Naive thymus-derived CD4-positive, alpha-beta T cell (primary cell): ENCODE data around the gene KDSR. TPM values are rescaled to one million over a fixed set of nuclear protein-coding genes. Genes with fewer than 3 reads are reported as not detected.

Experiments
- ATAC-seq: fragments of 150-1000 bp; cut with Tn5 transposase; 2 replicates; pipeline ENCODE4 v1.10.0; 2021; ENCODE audit warnings: mild to moderate bottlenecking, moderate library complexity
- CTCF ChIA-PET: fragments of 350-600 bp; sonication (Branson Sonifier 250); formaldehyde crosslinking; loops from one replicate; lab custom pipeline; 2021; ENCODE audit warnings: antibody characterized with exemption; lab: Charles Lee
- POLR2A ChIA-PET: fragments of 350-600 bp; sonication (Branson Sonifier 250); formaldehyde crosslinking; loops from one replicate; lab custom pipeline; 2021; ENCODE audit warnings: antibody characterized with exemption, inconsistent platforms; lab: Charles Lee
- DNase-seq, 9 donors: peaks; one replicate each; pipeline versions ENCODE4 v3.0.0 to v3.0.0-alpha.2; 2020 to 2022; ENCODE audit warnings: mixed read lengths in 1 of 9
- H3K27ac ChIP-seq: one replicate; pipeline ENCODE4 v1.7.0; 2013; ENCODE audit warnings: mild to moderate bottlenecking, low read depth, low read length, moderate library complexity
- H3K27me3 ChIP-seq, 2 donors: one replicate each; pipeline ENCODE4 v1.7.0; 2013; ENCODE audit warnings: low read length in 2 of 2, mild to moderate bottlenecking in 2 of 2, moderate library complexity in 2 of 2; ENCODE audit not compliant: control insufficient read depth in 2 of 2, insufficient read depth in 2 of 2
- H3K36me3 ChIP-seq, 3 experiments: 1 replicate in 2 of 3; 2 replicates in 1 of 3; pipeline ENCODE4 v1.7.0; 2013; ENCODE audit warnings: low read length in 3 of 3, mild to moderate bottlenecking in 3 of 3, moderate library complexity in 1 of 3; ENCODE audit not compliant: insufficient read depth in 3 of 3, control insufficient read depth in 2 of 3
- H3K4me1 ChIP-seq, 2 donors: one replicate each; pipeline ENCODE4 v1.7.0; 2013; ENCODE audit warnings: low read length in 2 of 2, mild to moderate bottlenecking in 2 of 2, moderate library complexity in 1 of 2; ENCODE audit not compliant: control insufficient read depth in 2 of 2, insufficient read depth in 2 of 2
- H3K4me3 ChIP-seq: 2 replicates; pipeline ENCODE4 v1.7.0; 2013; ENCODE audit warnings: mild to moderate bottlenecking, low read length
- H3K9me3 ChIP-seq, 3 experiments: 1 replicate in 2 of 3; 2 replicates in 1 of 3; pipeline ENCODE4 v1.7.0; 2013; ENCODE audit warnings: low read length in 3 of 3; ENCODE audit not compliant: control insufficient read depth in 2 of 3
- H3K27ac Mint-ChIP-seq, 9 donors: one replicate each; pipeline ENCODE4 v1.8.0; 2020 to 2022; ENCODE audit warnings: mixed read lengths in 9 of 9, mild to moderate bottlenecking in 8 of 9, moderate library complexity in 5 of 9, inconsistent platforms in 2 of 9
- H3K27me3 Mint-ChIP-seq, 5 donors: one replicate each; pipeline ENCODE4 v1.8.0; 2021 to 2022; ENCODE audit warnings: mixed read lengths in 5 of 5, mild to moderate bottlenecking in 1 of 5
- H3K36me3 Mint-ChIP-seq, 5 donors: one replicate each; pipeline ENCODE4 v1.8.0; 2020 to 2022; ENCODE audit warnings: mixed read lengths in 5 of 5, mild to moderate bottlenecking in 3 of 5, inconsistent platforms in 1 of 5
- H3K4me1 Mint-ChIP-seq, 7 donors: one replicate each; pipeline ENCODE4 v1.8.0; 2020 to 2022; ENCODE audit warnings: mixed read lengths in 7 of 7, mild to moderate bottlenecking in 3 of 7, inconsistent platforms in 1 of 7
- H3K4me3 Mint-ChIP-seq, 10 donors: one replicate each; pipeline ENCODE4 v1.8.0; 2020 to 2022; ENCODE audit warnings: mild to moderate bottlenecking in 10 of 10, mixed read lengths in 10 of 10, moderate library complexity in 6 of 10, inconsistent platforms in 2 of 10
- H3K9me3 Mint-ChIP-seq, 11 donors: one replicate each; pipeline ENCODE4 v1.8.0; 2020 to 2022; ENCODE audit warnings: mixed read lengths in 11 of 11, mild to moderate bottlenecking in 4 of 11, inconsistent platforms in 1 of 11, moderate library complexity in 1 of 11
- intact Hi-C, 2 donors: fragments of 100-400 bp; cut with micrococcal nuclease; formaldehyde crosslinking; loops; one replicate each; pipeline ENCODE4 v1.15.1; 2023
- polyA plus RNA-seq, 2 donors: library from polyadenylated mRNA; unstranded; fragments of 300-500 nt; fragmentation: Illumina TruSeq; gene quantifications; one replicate each; pipeline ENCODE4 v1.2.3, GENCODE V29; 2021
- total RNA-seq, 6 experiments: library from RNA in 5 of 6; stranded (reverse) in 5 of 6; gene quantifications; 1 replicate in 5 of 6; 2 replicates in 1 of 6; pipeline ENCODE4 v1.2.3 and lab custom pipeline; 2021 to 2026

KDSR gene, protein sequence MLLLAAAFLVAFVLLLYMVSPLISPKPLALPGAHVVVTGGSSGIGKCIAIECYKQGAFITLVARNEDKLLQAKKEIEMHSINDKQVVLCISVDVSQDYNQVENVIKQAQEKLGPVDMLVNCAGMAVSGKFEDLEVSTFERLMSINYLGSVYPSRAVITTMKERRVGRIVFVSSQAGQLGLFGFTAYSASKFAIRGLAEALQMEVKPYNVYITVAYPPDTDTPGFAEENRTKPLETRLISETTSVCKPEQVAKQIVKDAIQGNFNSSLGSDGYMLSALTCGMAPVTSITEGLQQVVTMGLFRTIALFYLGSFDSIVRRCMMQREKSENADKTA
- 10 to 100 TPM; 24.4 to 57.9 (median 46.9) TPM for total RNA-seq
- 10 to 100 TPM; 58.3 to 62.4 TPM for polyA plus RNA-seq
- total RNA-seq (lab: John Stamatoyannopoulos, UW) = 20.3 reads per million, percentile 51 among the genes with 10 or more reads in this experiment

DNA sequence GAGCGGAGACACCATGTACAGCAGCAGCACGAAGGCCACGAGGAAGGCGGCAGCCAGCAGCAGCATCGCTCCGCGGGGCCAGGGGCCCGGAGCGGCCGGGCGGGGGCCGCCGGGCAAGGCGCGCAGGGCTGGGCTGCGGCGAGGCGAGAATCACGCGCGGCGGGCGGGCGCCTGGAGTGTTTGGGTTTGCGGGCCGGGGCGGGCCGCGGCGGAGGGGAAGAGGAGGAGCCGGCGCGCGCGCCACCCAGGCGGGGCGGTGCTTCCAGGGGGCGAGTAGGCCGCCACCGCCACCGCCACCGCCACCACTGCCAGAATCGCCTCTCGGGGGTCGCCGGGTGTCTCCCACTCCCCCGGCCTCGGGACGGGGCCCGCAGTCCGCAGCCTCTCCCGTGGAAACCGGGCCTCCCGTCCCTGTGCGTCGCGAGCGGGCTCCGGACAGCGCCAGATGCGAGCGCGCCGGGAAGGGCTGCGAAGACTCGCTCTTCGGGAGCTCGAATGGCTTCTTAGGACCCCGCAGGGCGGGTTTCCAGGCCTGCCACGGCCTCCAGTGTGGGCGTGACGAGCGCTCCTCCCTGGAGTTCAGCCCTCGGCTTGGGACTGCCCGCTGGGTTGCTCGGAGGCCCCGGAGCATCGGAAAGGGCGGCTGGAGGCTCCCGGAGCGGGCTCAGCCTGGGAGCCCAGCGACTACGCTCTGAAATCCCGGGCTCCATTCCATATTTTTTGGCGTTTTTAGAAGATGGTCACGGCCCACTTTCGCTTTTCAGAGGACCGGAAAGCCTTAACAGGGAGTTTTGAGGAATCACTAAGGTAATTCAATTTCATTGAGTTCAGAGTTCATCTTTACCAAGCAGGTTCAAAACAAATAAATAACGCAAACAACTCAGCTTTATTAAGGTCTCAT, at the start of gene KDSR:
Gene KDSR, minus strand, starts transcription at position 154 of the 901 bp plus-strand sequence. Its CDS starts 88 bp downstream, at position 66.
- Histone ChIP-seq H3K27me3 (no peaks in the 10 kb centered on the region), H3K27ac (peak within 1 kb of the TSS; percentile 77), H3K36me3 (peaks cover 0 to 8% (median 0%) of the 10 kb centered on the region in 3 experiments), H3K9me3 (no peaks in the 10 kb centered on the region), H3K4me3 (peak within 1 kb of the TSS; percentile 92), H3K4me1 (peaks cover 6 to 29% of the 10 kb centered on the region in 2 donors)
- H3K27ac Mint-ChIP-seq = peak within 1 kb of the TSS; percentile 84 to 92 (median 89)
- peaks cover 32 to 56% (median 41%) of the 10 kb centered on the region in 7 donors for H3K4me1 Mint-ChIP-seq
- POLR2A ChIA-PET = interaction anchor here (0.6 to 2.0 kb wide), 2 partner anchors 55 to 112 kb away, joined by 3 to 9 read pairs; partner anchors contain the start of gene VPS4B
- CTCF ChIA-PET = interaction anchor here (0.5 kb wide), 1 partner anchor 71 kb away, joined by 4 read pairs; no protein-coding TSS in a partner anchor
- intact Hi-C loops = loop anchor here (1.0 to 10.0 kb wide), 16 partner anchors 12 to 1473 kb away; partner anchors contain the start of genes BCL2 (in 2 of the 2), PHLPP1 (in 2 of the 2), VPS4B (in 2 of the 2) and PIGN (in 1 of the 2)
- peaks cover 0 to 35% (median 6%) of the 10 kb centered on the region in 5 donors for H3K36me3 Mint-ChIP-seq
- peak within 1 kb of the TSS; percentile 85 to 99 (median 94) for H3K4me3 Mint-ChIP-seq
- no peaks in the 10 kb centered on the region for H3K27me3 Mint-ChIP-seq
- peak; percentile 92 for ATAC-seq
- peak; percentile 71 to 90 (median 79) for DNase-seq
- peaks cover 0 to 20% (median 2%) of the 10 kb centered on the region in 11 donors for H3K9me3 Mint-ChIP-seq

DNA sequence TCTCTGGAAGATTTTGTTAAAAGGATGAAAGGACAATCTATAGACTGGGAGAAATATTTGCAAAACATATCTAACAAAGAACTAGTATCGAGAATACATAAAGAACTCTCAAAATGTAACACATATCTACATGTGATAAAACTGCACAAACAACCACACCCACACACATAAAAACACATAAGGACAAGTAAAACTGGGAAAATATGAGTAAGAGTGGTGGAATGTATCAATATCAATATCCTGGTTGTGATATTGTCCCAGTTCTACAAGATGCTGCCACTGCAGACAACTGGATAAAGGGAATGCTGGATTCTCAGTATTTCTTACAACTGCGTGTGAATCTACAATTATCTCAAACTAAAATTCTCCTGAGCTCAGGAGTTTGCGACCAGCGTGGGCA, 45.9 kb upstream of the KDSR start:
- ATAC-seq (no peak), DNase-seq (no peak)
- ChIA-PET CTCF (no interaction called here), POLR2A (interaction anchor here (1.1 kb wide), 1 partner anchor 9 kb away, joined by 3 read pairs; the partner anchor contains the start of gene VPS4B)
- Mint-ChIP-seq H3K4me3 (peak overlapping the region in 3 of 10 donors; percentile 4 to 10 (median 6)), H3K27me3 (no peaks in the 10 kb centered on the region), H3K4me1 (peaks cover 19 to 64% (median 46%) of the 10 kb centered on the region in 7 donors), H3K27ac (no peak overlapping the region), H3K36me3 (peaks cover 3 to 35% (median 11%) of the 10 kb centered on the region in 5 donors), H3K9me3 (no peaks in the 10 kb centered on the region)
- Histone ChIP-seq H3K4me1 (peaks cover 9 to 20% of the 10 kb centered on the region in 2 donors), H3K9me3 (no peaks in the 10 kb centered on the region), H3K27ac (no peak overlapping the region), H3K27me3 (no peaks in the 10 kb centered on the region), H3K4me3 (no peak overlapping the region), H3K36me3 (peaks cover 12 to 56% (median 23%) of the 10 kb centered on the region in 3 experiments)
- intact Hi-C loops = no loop called here

- ChIA-PET CTCF (no interaction called here), POLR2A (interaction anchor here (0.6 to 1.9 kb wide), 4 partner anchors 8 to 44 kb away, joined by 3 to 12 read pairs (median 4); partner anchors contain the start of gene VPS4B)
- Histone ChIP-seq H3K9me3 (no peaks in the 10 kb centered on the region), H3K27me3 (no peaks in the 10 kb centered on the region), H3K4me3 (no peak overlapping the region), H3K4me1 (peaks cover 9% of the 10 kb centered on the region in 2 donors), H3K36me3 (peaks cover 12 to 60% (median 20%) of the 10 kb centered on the region in 3 experiments), H3K27ac (no peak overlapping the region)
- ATAC-seq (no peak), DNase-seq (no peak)
- intact Hi-C loops = loop anchor here in 1 of 2 donors (2.0 kb wide), 1 partner anchor 16 kb away; no protein-coding TSS in a partner anchor
- H3K27ac Mint-ChIP-seq = peak overlapping the region in 4 of 9 donors; percentile 5 to 68 (median 52)
- H3K4me3 Mint-ChIP-seq = peak overlapping the region in 1 of 10 donors; percentile 30
- H3K27me3 Mint-ChIP-seq = no peaks in the 10 kb centered on the region
- H3K4me1 Mint-ChIP-seq = peaks cover 19 to 70% (median 51%) of the 10 kb centered on the region in 7 donors
- no peaks in the 10 kb centered on the region for H3K9me3 Mint-ChIP-seq
- peaks cover 8 to 53% (median 22%) of the 10 kb centered on the region in 5 donors for H3K36me3 Mint-ChIP-seq
These were observed 43.8 kb upstream of the KDSR start for GRCh38 chr18:63410792-63411191.

- H3K4me3 Mint-ChIP-seq = peak overlapping the region in 1 of 10 donors; percentile 38
- CTCF ChIA-PET = no interaction called here
- no peaks in the 10 kb centered on the region for H3K27me3 Mint-ChIP-seq
These were observed 42.3 kb upstream of the KDSR start for GRCh38 chr18:63409301-63409700.

GRCh38 chr18:63407734-63408133, 40.7 kb upstream of the KDSR start:
- ATAC-seq = no peak
- POLR2A ChIA-PET = no interaction called here
- Mint-ChIP-seq H3K27me3 (no peaks in the 10 kb centered on the region), H3K4me3 (no peak overlapping the region), H3K27ac (peak overlapping the region in 3 of 9 donors; percentile 1 to 48 (median 25)), H3K9me3 (no peaks in the 10 kb centered on the region), H3K36me3 (peaks cover 9 to 50% (median 33%) of the 10 kb centered on the region in 5 donors), H3K4me1 (peaks cover 7 to 52% (median 43%) of the 10 kb centered on the region in 7 donors)
- Histone ChIP-seq H3K4me3 (no peak overlapping the region), H3K27me3 (no peaks in the 10 kb centered on the region), H3K27ac (no peak overlapping the region), H3K4me1 (peaks cover 9% of the 10 kb centered on the region in 2 donors), H3K36me3 (peaks cover 15 to 69% (median 33%) of the 10 kb centered on the region in 3 experiments), H3K9me3 (no peaks in the 10 kb centered on the region)
- intact Hi-C loops = loop anchor here in 1 of 2 donors (5.0 kb wide), 1 partner anchor 40 kb away; the partner anchor contains the start of gene KDSR
- CTCF ChIA-PET = no interaction called here
- DNase-seq = no peak

More at GRCh38 chr18:63409301-63409700, 42.3 kb upstream of the KDSR start:
- Histone ChIP-seq H3K36me3 (peaks cover 12 to 54% (median 20%) of the 10 kb centered on the region in 3 experiments), H3K27ac (no peak overlapping the region), H3K4me3 (no peak overlapping the region), H3K27me3 (no peaks in the 10 kb centered on the region), H3K9me3 (no peaks in the 10 kb centered on the region), H3K4me1 (peaks cover 9% of the 10 kb centered on the region in 2 donors)
- no peak for DNase-seq
- Mint-ChIP-seq H3K36me3 (peaks cover 8 to 50% (median 26%) of the 10 kb centered on the region in 5 donors), H3K4me1 (peaks cover 15 to 63% (median 47%) of the 10 kb centered on the region in 7 donors), H3K9me3 (no peaks in the 10 kb centered on the region), H3K27ac (peak overlapping the region in 6 of 9 donors; percentile 14 to 53 (median 40))
- ATAC-seq = no peak
- intact Hi-C loops = loop anchor here (1.0 to 5.0 kb wide), 2 partner anchors 13 to 42 kb away; partner anchors contain the start of genes KDSR (in 1 of the 2) and VPS4B (in 1 of the 2)
- POLR2A ChIA-PET = no interaction called here
